RKO (cell line): ENCODE measurements around the gene MLPH.

Experiments used
- DNase-seq: peaks from one replicate; pipeline ENCODE4 v3.0.0-alpha.2; 2016; ENCODE audit warnings: low spot score

MLPH gene

DNA sequence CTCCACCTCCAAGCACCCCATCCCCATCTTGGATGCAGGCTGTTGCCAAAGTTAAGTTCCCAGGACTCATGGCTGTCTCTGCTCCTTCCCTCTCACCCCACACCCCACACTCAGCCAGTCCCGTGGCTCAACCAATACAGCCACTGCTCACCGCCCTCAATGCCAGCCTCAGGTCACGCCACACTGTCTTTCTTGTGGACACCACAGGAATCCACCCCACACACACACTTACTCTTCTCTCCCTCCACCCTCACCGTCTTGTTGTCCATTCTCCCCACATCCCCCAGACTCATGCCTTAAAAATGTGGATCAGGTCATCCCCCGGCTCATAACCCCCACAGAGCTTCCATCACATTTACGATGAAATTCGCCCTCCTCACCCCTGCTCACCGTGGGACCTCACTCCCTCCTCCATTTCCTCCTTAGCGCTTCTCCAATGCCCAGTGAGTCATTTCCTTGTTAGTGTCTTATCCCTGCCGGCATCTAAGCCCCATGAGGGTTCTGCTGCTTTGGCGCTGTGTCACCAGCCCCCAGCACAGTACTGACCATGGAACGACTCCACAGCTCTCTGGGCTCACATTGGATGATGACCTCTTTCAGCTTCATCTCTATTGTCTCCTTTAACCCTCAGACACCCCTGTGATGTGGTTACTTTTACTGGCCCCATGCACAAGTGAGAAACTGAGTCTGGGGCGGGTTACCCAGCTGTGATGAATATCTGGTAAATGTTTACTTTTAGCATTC is 13.8 kb downstream of the MLPH start:
- peak; percentile 55 for DNase-seq

DNA sequence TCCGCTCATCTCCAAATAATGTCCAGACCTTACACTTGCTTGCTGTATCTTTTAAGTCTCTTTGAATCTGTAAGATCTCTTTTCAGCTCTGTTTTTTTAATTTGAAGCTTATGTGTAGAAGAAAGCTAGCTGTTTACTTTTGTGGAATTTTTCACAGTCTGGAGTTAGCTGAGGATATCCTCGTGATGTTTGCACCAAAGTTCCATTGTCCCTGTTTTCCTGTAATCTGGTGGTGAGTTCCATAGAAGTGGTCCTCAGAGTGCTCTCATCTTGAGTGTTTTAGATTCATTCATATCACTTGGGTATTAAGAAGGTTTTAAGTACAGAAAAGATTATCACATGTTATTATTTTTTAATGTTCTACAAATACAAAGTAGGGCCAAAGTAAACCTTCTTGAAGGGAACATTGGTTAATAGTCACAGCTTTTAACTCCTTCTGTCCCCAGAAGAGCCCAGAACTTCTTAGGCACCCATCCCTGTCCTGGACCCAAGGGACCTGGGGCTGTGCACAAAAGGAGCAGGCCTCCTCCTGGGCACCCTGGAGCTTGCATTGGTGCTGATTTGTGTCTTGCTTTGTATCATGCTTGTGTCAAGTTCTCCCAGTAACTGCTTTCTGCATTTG is 15.0 kb downstream of the MLPH start:
- no peak for DNase-seq

DNA sequence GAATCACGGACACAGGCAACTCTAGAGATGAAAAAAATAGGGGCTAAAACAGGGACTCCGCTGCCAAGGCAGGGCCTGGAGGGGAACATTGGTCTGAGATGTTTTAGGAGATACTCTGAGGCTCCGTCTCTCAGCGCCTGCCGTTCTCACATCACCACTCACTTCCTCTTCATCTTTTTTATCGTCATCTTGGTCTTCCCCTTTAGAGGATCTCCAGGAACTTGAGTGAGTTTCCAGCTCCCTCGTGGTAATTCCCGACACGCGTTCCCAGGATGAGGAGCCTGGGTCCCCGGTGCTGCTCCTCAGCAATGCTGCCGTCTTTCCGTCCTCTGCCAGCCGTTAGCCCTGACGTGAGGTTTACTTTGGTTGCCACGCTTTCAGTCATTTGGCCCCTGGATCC is 16.1 kb downstream of the MLPH start:
- no peak for DNase-seq

- DNase-seq = no peak
These were observed 18.3 kb downstream of the MLPH start for GRCh38 chr2:237505188-237505939.

DNA sequence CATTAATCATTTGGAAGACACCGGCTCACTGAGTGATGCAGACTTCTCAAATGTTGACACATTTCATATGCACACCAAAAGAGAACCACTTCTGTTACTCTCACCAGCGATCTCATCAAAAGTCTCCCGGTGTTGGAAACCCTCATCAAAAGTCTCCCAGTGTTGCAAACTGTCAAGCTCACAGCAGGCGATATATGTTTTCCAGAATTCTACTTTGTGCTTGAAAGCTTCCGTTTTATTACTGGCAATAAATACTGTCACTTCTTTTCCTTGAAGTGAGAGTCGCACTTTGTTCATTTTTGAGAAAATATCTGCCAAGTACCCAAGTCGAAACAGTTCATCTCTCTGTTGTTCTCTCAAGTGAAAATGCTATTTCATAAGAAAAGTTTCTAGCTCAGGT is 20.5 kb downstream of the MLPH start:
- no peak for DNase-seq

DNA sequence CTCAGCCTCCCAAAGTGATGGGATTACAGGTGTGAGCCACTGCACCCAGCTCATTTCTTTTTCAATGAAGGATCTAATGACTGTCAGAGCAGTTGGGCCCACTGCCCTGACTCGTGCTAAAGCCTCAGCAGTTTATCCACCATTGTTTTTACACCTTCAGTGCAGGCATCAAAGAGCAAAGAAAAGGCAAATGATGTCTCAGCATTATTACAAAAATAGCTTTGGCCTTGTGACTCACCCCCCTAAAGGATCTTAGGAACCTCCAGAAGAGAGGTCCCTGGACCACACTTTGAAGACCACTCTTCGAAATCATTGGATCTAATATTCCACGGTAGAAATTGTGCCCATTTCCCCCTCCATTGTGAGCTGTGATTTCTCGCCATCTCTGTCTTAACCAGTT is 21.3 kb downstream of the MLPH start:
- DNase-seq = no peak

- no peak for DNase-seq
These were observed 22.1 kb downstream of the MLPH start for GRCh38 chr2:237509151-237509550.

DNA sequence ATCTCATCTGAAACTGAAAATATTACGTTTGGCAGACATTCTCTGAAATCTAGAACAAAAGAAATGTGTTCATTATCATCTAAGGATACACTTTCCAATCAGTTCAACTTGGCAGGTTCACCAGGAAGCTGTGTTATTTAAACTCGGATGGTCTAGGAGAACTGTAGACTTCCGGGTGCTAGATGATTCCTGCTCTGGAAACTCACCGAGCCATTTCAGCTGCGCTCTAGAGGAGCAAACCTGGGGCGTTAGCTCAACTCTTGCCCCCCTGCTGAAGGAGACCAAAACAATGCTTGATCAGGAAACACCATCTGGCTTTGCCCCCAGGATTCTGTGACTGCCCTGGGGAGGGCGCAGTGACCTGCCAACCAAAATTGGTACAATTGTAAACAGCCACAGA is 22.9 kb downstream of the MLPH start:
- no peak for DNase-seq

- DNase-seq = no peak
These were observed 23.6 kb downstream of the MLPH start for GRCh38 chr2:237510502-237511217.

GRCh38 chr2:237511433-237511832 is 24.4 kb downstream of the MLPH start:
- DNase-seq = no peak

- no peak for DNase-seq
These were observed 24.9 kb downstream of the MLPH start for GRCh38 chr2:237511885-237512405.

GRCh38 chr2:237512774-237513466 is 25.9 kb downstream of the MLPH start:
- DNase-seq = peak; percentile 87

DNA sequence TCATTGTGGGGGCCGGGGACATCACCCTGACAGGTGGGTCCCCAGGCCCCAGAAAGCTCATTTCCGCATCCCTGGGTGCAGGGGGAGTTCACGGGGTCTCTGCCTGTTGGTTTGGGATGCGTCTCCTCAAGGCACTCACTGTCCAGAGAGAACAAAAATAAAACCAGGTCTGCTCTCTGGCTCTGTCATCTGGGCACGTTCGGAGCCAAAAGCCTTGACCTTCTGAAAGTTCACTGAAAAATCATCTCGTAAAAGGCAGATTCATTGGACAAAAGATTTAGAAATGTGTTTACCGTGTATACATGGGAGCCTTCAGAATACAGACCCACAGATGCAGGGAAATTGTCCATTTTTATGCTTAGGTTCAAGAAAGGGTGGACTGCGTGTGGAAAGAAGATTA is 26.6 kb downstream of the MLPH start:
- DNase-seq = no peak

DNA sequence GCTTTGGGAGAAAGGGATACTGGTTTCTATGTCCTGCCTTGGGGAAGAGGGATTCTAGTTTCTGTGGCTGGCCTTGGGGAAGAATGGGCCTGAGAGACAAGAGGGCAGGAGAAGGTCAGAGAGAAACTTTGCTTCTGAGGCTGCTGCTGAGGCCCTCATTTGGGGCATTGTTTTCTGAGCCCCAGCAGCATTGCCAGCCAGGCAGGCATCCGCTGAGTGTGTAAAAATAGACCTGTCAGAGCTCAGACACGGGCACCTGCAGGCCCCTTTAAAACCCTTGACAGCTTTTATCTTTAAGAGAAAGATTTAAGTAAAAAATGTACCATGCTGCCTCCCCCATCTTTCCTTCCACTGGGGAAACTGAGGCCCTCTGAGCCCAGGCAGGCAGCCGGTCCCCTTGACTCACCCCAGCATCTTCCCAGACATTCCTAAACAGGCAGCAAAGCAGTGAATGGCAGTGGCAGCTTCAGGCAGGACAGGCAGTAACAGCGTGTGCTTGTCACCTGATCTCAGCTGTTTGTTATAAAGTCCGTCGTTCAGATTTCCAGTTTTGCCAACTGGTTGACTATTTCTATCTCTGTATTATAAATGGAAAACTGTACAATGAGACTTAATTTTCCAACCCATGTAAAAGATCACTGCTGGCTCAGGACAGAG is 27.6 kb downstream of the MLPH start:
- no peak for DNase-seq

DNA sequence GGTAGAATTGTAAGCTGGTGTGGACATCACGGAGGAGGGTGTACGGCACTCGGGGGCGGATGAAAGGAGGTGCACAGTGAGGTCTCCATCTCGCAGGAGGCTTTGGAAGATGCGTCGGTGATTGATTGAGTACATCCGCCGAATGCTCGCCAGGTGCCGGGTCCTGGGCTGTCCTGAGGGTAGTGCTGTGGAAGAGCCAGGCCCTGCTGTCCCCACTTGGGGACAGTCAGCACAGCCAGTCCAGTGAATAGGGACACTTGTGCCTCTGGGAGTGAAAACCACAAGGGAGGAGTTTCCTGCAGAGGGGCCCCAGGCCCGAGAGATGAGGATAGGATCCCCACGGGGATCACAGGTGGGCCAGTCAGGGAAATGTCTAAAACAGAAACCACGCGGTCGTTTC is 28.1 kb downstream of the MLPH start:
- no peak for DNase-seq

DNA sequence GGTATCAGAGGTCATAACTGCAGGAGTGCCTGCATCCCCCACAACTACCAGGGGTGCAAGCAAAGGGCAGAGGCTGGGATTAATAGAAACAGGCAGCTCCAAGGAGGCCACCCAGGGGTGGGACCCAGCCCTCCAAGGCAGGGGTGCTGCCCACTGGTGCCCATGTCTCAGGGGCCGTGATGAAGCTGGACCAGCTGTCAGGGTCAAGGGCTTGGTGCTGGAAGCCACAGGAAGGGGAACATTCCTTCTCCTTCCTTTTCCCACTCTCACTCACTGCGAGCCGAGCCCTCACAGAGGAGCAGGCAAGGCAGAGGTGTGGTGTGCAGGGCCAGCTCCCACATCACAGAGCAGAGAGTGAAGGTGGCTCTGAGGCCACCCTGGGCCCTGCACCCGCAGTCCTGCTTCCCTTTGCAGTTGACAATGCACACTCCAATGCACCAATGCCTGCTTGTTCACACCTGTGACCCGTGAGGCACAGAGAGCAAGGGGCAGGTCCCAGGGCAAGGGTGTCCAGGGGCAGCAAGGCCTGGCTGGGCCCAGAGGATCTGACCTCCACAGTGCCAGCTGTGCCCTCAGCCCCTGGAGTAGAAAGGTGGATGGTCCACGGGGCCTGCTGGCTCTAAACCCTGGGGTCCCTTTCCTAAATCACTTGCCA is 28.7 kb downstream of the MLPH start:
- DNase-seq = no peak

- no peak for DNase-seq
These were observed 30.1 kb downstream of the MLPH start for GRCh38 chr2:237517163-237517562.

GRCh38 chr2:237517990-237518389 is 30.9 kb downstream of the MLPH start:
- DNase-seq = no peak

DNA sequence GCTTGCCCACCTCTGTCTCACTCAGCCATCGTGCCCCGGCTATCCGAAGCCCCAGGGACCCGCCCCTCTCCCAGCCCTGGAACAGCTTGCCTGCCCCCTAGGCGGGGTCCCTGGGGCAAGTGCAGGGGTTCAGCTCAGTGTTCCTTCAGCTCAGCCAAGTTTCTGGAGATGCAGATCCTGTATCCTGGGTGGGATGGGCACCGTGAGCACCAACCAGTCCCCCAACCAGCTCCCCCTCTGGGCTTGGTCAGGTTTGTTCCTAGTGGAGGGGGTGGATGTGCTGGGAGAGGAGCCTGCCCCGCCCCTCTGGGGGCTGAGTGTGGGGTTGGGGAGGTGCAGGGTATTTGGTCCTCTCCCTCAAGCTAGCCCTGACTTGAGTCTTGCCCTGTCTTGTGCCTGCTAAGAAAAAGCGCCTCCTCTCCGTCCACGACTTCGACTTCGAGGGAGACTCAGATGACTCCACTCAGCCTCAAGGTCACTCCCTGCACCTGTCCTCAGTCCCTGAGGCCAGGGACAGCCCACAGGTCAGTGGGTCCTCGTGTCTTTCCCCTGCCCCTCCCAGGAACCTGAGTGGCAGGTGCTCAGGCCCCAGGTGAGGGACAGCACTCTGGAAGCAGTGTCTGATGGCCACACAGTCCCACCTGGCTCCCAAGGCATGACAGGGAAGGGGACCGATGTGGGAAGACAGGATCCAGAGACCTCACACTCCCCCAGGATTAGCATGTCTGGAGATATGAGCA is 32.6 kb downstream of the MLPH start:
- no peak for DNase-seq

GRCh38 chr2:237520290-237520689 is 33.2 kb downstream of the MLPH start:
- no peak for DNase-seq
